SU-DHL-6 (cell line): Measurements from ENCODE around the gene TSACC.

Experiments used
- H2AFZ ChIP-seq: fragments of 200-600 bp; sonication (generic); 2 replicates; pipeline ENCODE4 v1.6.1; 2014; ENCODE audit warnings: low read depth, mild to moderate bottlenecking, moderate library complexity, mixed read lengths, antibody characterized with exemption, low read length; ENCODE audit not compliant: severe bottlenecking
- H3F3A ChIP-seq: fragments of 200-600 bp; shearing (Covaris generic); 2 replicates; pipeline ENCODE4 v1.6.0; 2016; ENCODE audit warnings: antibody characterized with exemption, mild to moderate bottlenecking; ENCODE audit not compliant: insufficient read depth
- H3K27ac ChIP-seq: fragments of 200-600 bp; sonication (generic); 2 replicates; pipeline ENCODE4 v1.5.1; 2016; ENCODE audit warnings: low read depth, mild to moderate bottlenecking, low read length, moderate library complexity, mixed read lengths
- H3K27me3 ChIP-seq: fragments of 200-600 bp; sonication (generic), shearing (Covaris generic); 2 replicates; pipeline ENCODE4 v1.6.0; 2014; ENCODE audit warnings: mild to moderate bottlenecking, low read length
- H3K36me3 ChIP-seq: fragments of 200-600 bp; sonication (generic); 2 replicates; pipeline ENCODE4 v1.6.1; 2014; ENCODE audit warnings: mild to moderate bottlenecking, low read length, mixed read lengths
- H3K4me2 ChIP-seq: fragments of 300-600, 200-600 bp; shearing (Covaris generic), sonication (generic); 2 replicates; pipeline ENCODE4 v1.6.0; 2014; ENCODE audit warnings: low read length, low read depth, mild to moderate bottlenecking; ENCODE audit not compliant: poor library complexity, severe bottlenecking
- H3K4me3 ChIP-seq: fragments of 200-600 bp; sonication (generic); 2 replicates; pipeline ENCODE4 v1.5.1; 2014; ENCODE audit warnings: antibody characterized with exemption, low read length, mild to moderate bottlenecking, mixed read lengths; ENCODE audit not compliant: insufficient read depth, poor library complexity, severe bottlenecking
- H3K79me2 ChIP-seq: fragments of 200-600 bp; sonication (generic); 2 replicates; pipeline ENCODE4 v1.6.1; 2014; ENCODE audit warnings: mild to moderate bottlenecking, low read length, moderate library complexity; ENCODE audit not compliant: insufficient read depth
- H3K9ac ChIP-seq: fragments of 200-600 bp; sonication (generic); 2 replicates; pipeline ENCODE4 v1.7.0; 2014; ENCODE audit warnings: mild to moderate bottlenecking, low read length
- H3K9me2 ChIP-seq: fragments of 200-600 bp; sonication (generic); replicated peaks from 2 replicates; pipeline ENCODE4 v1.6.1; 2014; ENCODE audit warnings: low read length; ENCODE audit not compliant: insufficient read depth
- H3K9me3 ChIP-seq: fragments of 200-600 bp; sonication (generic); 2 replicates; pipeline ENCODE4 v1.6.1; 2014; ENCODE audit warnings: low read length, mixed read lengths; ENCODE audit not compliant: insufficient read depth
- H4K20me1 ChIP-seq: fragments of 200-600 bp; sonication (generic); 2 replicates; pipeline ENCODE4 v1.6.1; 2014; ENCODE audit warnings: low read depth, mild to moderate bottlenecking, antibody characterized with exemption, low read length, moderate library complexity, mixed read lengths
- CTCF ChIP-seq: fragments of 200-600 bp; sonication (generic); IDR thresholded peaks from one replicate; pipeline ENCODE4 v1.5.1; 2017; ENCODE audit warnings: antibody characterized with exemption, mild to moderate bottlenecking, low read length, moderate library complexity; ENCODE audit not compliant: insufficient read depth, poor library complexity, severe bottlenecking
- EZH2phosphoT487 ChIP-seq: fragments of 200-600 bp; sonication (generic), shearing (Covaris generic); conservative IDR thresholded peaks from 2 replicates; pipeline ENCODE4 v1.6.1; 2018; ENCODE audit warnings: mild to moderate bottlenecking, antibody characterized with exemption, low read length, moderate library complexity, mixed read lengths

Gene TSACC

DNA sequence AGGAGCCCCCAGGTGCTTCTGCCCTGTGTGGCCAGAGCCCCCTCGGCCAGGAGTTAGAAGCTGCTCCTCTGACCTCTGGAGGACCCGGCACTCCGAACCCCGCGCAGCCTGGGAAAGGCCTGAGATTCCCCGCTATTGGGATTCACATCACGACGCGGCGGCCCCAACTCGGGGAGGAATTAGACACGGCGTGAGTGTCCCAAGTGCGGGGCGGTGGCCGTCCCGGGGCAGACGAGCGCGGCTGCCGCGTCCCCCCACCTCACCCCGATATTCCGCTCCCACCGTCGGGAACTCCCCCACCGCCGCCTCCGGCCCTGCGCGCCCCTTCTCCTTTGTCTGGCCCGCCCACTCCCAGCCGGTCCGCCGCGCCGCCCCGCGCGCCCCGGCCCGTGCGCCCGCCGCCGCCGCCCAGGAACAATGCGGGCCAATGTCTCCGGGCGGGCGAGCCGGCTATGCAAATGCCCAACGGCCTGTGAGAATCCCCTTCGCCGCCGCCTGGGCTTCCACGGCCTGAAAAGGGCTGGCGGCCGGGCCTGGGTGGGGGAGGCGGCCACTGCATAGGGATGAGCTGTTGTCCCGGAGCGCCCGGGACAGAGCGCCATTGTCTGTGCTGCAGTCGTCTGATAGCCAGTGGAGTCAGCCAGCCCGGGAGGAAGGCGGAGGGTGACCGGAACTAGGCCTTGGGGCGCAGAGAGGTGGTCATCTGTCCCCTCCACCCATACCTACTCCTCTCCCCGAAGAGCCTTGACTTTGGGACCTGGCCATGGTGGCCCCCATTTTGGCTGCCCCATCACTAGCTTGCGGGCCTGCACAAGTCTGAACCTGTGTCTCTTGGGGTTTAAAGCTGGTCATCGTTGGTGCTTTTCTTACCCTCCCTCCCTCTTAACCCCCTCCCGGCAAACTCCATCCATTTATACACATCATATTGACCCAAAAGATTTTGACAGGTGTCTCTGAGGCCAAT, 50.1 kb downstream of the TSACC start:
- H2AFZ ChIP-seq, result no peak overlapping the region
- H3K27ac ChIP-seq, result no peak overlapping the region
- TF ChIP-seq EZH2phosphoT487 (no peak), CTCF (no peak)
- H3K79me2 ChIP-seq, result no peaks in the 10 kb centered on the region
- no peaks in the 10 kb centered on the region for H4K20me1 ChIP-seq
- H3F3A ChIP-seq, result no peaks in the 10 kb centered on the region
- no peak overlapping the region for H3K9ac ChIP-seq
- no peaks in the 10 kb centered on the region for H3K27me3 ChIP-seq
- H3K9me2 ChIP-seq, result no peaks in the 10 kb centered on the region
- H3K4me2 ChIP-seq, result no peak overlapping the region
- no peak overlapping the region for H3K4me3 ChIP-seq
- H3K9me3 ChIP-seq, result no peaks in the 10 kb centered on the region
- H3K36me3 ChIP-seq, result no peaks in the 10 kb centered on the region

DNA sequence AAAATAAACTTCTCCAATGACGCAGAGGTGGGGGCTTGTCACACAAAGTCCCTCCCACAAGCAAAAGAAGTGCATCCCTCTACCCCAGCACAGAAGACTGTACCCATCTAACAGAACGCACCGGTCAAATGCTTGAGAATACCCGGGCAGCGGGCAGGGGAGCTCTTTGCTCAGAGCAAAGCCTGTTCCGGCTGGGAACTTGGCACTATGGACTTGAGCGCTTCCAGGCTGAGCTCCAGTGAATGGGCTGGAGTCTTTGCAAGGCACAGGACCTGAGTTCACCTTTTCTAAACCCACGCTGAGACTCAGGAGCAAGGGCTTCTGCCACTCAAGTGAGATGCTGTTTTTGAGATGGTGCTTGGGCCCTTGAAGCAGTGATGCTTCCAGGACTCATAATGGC, 51.0 kb downstream of the TSACC start:
- Histone ChIP-seq H4K20me1 (no peaks in the 10 kb centered on the region), H3K27ac (no peak overlapping the region), H3K27me3 (no peaks in the 10 kb centered on the region), H3K36me3 (no peaks in the 10 kb centered on the region), H3K9me3 (no peaks in the 10 kb centered on the region), H3K4me3 (no peak overlapping the region), H3K9me2 (no peaks in the 10 kb centered on the region), H3K9ac (no peak overlapping the region), H2AFZ (no peak overlapping the region), H3F3A (no peaks in the 10 kb centered on the region), H3K4me2 (no peak overlapping the region), H3K79me2 (no peaks in the 10 kb centered on the region)
- TF ChIP-seq CTCF (no peak), EZH2phosphoT487 (no peak)

- Histone ChIP-seq H3K9me2 (no peaks in the 10 kb centered on the region), H3K9ac (no peak overlapping the region), H3K79me2 (no peaks in the 10 kb centered on the region), H3K27me3 (no peaks in the 10 kb centered on the region), H3K4me2 (no peak overlapping the region), H3K27ac (no peak overlapping the region), H4K20me1 (no peaks in the 10 kb centered on the region), H3K4me3 (no peak overlapping the region), H3F3A (no peaks in the 10 kb centered on the region), H2AFZ (no peak overlapping the region), H3K9me3 (no peaks in the 10 kb centered on the region), H3K36me3 (no peaks in the 10 kb centered on the region)
- TF ChIP-seq CTCF (no peak), EZH2phosphoT487 (no peak)
Observed at GRCh38 chr1:156390469-156391365, 52.4 kb downstream of the TSACC start.
